GM20431 (cell line): ENCODE results near the gene ANGPTL2.

Experiments used
- in situ Hi-C: fragments of 300-500 bp; cut with MseI, MboI; formaldehyde crosslinking; loops from one replicate; pipeline ENCODE4 v1.15.0; 2020; ENCODE audit warnings: low sequenced_read_pairs; ENCODE audit not compliant: unreplicated experiment

The ANGPTL2 gene

GRCh38 chr9:127121628-127122175 lies 733 bp downstream of the ANGPTL2 start:
- in situ Hi-C loops: no loop called here

- in situ Hi-C loops: no loop called here
Measured at GRCh38 chr9:127119320-127119709, 3.1 kb downstream of the ANGPTL2 start.

DNA sequence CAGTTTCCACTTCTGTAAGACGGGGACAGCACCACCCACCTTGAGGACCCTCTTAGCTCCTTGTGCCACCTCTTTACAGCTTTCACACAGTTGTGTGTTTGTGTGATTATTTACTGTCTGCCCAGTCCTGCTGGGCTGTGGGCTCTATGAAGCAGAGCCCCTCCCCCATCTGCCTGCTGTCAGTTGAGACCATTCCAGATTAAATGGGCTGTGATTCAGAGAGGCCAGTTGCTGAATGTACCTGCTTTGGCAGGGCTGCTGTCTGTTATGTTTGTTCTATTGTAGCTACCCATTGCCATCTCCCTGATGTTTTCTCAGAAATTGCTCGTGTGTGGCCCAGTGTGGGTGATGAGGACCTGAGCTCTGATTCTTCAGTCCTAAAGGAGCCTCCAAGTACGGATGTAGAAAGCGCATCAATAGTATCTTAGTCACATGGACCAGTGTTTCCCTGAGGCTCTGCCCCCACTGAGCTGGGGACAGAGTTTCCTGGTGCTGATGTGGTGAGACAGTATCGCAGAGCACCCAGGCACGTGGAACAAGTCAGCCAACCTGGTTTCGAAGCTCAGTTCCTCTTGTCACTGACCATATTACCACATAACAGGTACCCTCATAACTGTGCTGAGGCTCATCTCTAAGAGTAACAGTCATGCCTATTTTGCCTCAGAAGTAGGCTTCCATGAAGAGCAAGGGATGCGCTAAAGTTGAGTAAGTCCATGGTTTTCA lies 3.7 kb downstream of the ANGPTL2 start:
- in situ Hi-C loops: no loop called here

DNA sequence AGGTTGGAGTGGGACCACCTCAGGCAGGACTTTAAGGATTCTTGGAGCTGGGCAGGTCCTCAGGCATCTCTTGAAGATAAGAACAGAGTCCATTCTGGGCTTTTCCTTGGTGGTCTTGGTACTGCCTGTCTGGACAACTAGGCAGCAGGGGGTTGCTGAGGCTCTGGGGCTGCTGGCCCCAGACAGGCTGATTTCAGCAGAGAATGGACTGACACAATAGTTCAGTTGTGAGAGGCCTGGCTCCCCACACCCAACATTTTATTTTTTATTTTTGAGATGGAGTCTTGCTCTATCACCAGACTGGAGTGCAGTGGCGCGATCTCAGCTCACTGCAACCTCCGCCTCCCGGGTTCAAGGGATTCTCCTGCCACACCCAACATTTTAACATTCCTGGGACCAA lies 4.6 kb downstream of the ANGPTL2 start:
- in situ Hi-C loops: no loop called here

- in situ Hi-C loops: no loop called here
Measured at GRCh38 chr9:127116957-127117356, 5.5 kb downstream of the ANGPTL2 start.

DNA sequence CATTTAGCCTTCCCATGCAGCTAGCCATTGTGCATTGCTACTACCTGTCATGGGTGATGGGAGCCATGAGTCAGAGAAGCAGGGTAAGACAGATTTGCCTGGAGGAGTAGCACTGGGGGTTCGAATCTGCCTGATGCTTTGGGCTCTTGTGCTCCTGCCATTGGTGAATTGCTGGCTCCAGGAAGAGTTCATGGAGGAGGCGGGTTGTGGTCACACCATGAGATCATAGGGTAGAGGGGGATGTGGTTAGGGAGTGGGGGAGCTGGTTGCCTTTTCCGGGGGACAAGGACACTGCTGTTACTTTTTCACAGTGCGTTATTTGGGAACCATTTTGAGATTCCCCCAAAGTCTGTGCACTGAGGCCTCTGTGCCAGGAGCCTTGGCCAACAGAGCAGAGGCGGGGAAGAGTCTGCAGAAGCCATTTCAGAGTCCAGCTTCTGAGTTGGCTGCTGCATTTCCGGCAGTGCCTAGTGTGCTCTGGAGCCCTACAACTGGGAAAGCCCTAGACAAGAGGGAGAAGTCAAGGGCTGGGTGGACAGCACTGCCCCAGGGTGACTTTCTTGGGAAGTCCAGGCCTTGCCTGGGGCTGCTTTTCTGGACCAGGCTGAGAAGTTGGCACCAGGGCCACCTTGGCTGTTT lies 6.2 kb downstream of the ANGPTL2 start:
- in situ Hi-C loops: no loop called here

GRCh38 chr9:127114606-127115005 lies 7.8 kb downstream of the ANGPTL2 start:
- in situ Hi-C loops: no loop called here

DNA sequence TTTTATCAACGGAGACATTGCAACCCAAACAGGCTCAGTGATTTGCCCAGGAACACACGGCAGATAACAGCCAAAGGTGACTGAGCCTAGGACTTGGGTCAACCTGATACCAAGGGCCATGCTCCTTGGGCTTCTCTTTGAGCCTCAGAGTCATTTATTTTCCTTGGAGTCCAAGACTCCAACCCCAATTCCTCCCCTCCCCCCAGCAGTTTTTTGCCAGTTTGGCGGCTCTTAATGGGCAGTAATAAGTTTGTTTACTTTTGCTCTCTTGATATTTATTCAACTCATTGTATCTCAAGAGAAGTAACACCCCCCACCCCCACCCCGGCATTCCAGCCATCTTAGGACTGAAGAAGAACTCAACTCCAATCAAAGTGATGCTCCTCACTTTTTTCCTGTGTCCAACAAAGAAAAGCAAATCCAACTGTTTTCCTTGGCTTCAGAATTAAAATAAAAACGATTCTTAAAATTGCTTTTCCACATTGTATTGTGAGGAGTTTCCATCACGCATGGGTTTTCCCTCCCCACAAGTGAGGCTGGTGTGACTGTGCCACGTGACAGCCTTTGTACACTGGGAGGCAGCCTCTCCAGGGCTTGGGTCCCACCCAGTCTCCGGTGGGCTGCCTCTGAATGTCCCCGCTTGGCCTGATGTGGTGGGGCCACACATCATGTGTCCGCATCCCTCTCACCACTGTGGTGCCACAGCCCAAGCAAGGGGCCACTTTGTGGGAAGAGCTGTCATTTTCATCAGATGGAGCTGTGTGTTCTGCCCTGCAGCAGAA lies 9.1 kb downstream of the ANGPTL2 start:
- in situ Hi-C loops: no loop called here

DNA sequence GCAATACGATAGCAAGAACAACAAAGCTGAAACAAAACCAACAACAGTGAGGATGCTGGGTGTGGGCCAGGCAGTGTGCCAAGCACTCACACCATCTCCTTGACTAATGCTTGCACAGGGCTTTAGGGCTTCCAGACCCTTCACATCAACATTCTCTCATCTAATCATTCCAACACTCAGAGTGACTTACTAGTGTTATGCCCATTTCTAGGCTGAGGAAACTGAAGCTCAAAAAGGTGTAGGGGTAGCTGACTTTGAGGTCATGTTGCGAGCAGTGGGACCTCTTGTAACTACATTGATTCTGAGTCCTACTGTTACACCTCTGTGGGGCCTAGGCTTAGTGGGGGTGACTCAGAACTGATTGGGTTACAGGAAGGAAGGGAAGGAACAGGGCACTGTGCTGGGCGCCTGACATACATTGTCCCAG lies 9.7 kb downstream of the ANGPTL2 start:
- in situ Hi-C loops: no loop called here

- in situ Hi-C loops: no loop called here
Measured at GRCh38 chr9:127112056-127112455, 10.4 kb downstream of the ANGPTL2 start.

- in situ Hi-C loops: no loop called here
Measured at GRCh38 chr9:127109212-127109711, 13.2 kb downstream of the ANGPTL2 start.

DNA sequence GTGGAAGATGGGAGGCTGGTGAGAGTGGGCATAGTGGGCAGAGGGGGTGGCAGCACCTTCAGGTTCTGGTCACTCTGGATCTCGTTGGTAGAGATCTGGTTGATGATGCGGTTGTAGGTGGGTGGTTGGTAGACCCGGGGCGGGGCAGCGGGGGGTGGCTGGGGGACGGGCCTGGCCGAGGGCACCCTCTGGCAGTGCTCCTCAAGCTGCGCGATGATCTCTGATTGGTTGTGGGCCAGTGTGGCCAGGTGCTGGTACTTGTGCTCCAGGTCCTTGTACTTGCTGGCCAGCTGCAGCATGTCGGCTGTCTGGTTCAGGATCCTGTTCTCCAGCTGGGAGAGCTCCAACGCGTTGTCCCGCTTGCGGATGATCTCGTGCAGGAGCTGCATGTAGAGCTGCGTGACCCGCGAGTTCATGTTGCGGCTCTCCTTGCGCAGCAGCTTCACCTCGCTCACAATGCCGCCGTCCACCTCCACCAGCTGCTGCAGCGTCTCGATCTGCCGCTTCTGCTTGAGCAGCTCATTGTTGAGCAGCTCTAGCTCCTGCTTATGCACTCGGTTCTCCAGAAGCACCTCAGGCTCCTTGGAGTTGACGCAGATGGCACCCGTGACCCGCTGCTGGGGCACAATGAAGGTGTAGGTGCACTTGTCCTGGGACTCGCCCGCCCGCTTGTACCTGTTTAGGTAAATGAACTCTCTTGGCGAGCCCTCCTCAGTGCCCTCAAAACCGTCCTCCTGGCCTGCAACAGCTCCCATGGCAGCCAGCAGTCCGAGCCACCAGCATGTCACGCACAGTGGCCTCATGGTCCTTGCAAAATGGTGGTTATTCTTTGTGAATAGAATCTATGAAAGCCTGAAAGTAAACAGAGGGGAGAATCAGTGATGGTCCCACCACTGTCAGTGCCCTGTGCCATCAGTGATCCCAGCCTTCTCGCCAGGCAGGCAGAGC lies 14.2 kb downstream of the ANGPTL2 start:
- in situ Hi-C loops: no loop called here

DNA sequence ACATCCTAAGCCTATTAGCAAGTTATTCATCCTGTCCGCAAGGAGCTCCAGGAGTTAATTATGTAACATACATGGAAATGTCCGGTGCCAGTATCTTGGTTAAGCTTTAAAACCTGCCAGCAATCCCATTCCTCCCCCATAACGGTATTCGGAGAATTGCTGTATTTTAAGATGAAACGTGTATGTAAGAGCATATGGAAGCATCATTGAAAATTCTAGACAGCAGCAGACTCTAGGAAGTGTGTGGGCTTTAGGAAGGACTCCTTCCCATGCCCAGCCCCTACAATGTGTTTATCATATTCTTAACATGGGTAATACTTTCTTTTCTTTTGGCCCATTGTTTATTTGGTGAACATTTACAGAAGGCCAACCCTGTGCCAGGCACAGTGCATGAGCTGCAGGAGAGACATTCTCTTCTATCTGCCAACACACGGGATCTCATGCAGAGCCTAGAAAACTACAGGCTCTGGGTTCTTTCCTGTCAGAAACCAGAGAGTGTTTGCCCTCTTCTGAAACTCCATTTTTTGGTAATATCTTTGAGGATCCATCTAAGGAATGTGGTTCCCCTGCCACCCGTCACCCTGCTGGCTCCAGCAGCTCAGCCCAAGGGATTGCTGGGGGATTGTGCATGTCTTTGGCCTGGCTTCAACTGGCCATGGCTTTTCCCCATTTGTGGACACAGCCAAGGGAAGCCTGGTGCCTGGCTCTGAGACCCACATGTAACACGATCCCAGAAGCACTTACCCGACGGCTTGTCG lies 15.1 kb downstream of the ANGPTL2 start:
- in situ Hi-C loops: no loop called here

GRCh38 chr9:127106466-127106855 lies 16.0 kb downstream of the ANGPTL2 start:
- in situ Hi-C loops: no loop called here

GRCh38 chr9:127105805-127106465 lies 16.5 kb downstream of the ANGPTL2 start:
- in situ Hi-C loops: no loop called here

DNA sequence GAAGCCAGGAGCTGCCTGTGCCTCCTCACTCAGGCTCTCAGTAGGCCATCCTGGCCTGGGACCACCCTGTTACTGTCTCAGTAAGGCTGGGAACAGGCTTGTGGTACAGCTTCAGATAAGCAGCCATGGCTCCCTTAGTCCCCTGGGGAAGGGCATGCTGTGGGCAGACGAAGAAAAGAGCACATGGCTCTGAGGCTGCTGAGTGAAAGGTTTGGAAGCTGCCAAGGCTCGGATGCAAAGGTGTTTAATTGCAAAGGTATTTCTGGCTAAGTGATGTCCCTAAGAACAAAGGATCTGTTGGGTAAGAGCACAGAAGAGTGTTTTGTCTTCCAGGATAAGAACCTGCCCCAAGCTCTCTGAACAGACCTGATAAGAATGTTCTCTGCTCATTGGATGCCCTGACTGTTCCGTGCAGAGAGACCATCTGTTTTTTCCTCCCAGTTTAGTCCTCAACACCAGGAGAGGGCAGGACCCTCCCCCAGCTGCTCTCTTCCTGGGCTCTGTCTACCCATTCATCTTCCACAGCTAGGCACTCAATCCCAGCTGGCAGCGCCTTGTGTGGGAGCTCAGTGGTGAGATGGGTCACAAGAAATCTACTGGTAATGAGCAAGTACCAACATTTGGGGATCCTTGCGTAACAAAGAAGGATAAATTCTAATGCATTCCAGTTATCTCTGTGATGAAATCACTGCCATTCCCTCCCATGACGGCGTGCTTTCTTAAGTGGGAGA lies 17.7 kb downstream of the ANGPTL2 start:
- in situ Hi-C loops: no loop called here

DNA sequence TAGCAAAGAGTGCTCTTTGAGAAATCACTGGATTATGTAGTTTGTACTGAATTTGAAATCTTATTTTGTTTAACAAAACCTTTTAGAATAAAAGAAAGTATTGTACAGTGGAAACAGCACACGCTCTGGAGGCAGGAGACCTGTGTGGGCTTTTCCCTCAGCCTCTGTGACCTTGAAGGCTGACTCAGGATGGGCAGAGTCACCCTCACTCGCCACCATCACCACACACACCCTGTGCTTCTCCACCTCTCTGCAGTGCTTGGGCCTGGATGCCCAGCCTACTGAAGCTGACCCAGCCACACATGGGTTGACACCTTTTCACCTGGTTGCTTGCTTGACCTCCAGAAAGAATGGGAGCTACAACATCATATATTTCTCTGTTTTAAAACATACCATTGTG lies 19.6 kb downstream of the ANGPTL2 start:
- in situ Hi-C loops: no loop called here

DNA sequence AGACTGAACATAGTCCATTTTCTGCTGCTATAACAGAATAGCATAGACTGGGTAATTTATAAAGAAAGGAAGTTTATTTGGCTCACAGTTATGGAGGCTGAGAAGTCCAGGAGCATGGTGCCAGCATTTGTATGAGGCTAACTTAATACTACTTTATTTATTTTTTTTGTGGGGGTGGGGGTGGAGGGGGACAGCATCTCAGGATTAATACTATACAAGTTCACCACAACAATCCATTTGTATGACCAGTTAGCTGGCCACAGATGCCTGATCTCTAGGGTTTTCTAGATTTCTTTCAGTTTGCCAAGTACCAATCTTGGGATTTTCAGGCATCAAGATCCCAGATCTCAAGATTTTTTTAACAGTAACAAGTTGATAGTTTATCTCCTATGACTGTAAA lies 20.3 kb downstream of the ANGPTL2 start:
- in situ Hi-C loops: no loop called here
